NCI-H1930 (cell line): ENCODE data around the gene HACD3.
"Not testable (repeated sequence)": the region's sequence is repeated elsewhere in the genome, so short reads cannot be mapped to it uniquely, and the experiment has no call there.

ENCODE experiments used
- DNase-seq, 2 experiments: peaks; one replicate each; lab custom pipeline; 2025; lab: John Stamatoyannopoulos, UW

HACD3 gene

GRCh38 chr15:65549288-65549687 is 19.0 kb downstream of the HACD3 start:
- DNase-seq = not testable (repeated sequence)

- no peak for DNase-seq
These were observed 20.4 kb downstream of the HACD3 start for GRCh38 chr15:65550681-65551098.

- no peak for DNase-seq
These were observed 20.9 kb downstream of the HACD3 start for GRCh38 chr15:65551183-65551582.

- not testable (repeated sequence) for DNase-seq
These were observed 22.6 kb downstream of the HACD3 start for GRCh38 chr15:65552851-65553250.

- DNase-seq = no peak
These were observed 23.4 kb downstream of the HACD3 start for GRCh38 chr15:65553691-65554090.

- no peak for DNase-seq
These were observed 26.4 kb downstream of the HACD3 start for GRCh38 chr15:65556622-65557021.

- DNase-seq = no peak
These were observed 28.1 kb downstream of the HACD3 start for GRCh38 chr15:65558336-65558735.

GRCh38 chr15:65558997-65559760 is 28.9 kb downstream of the HACD3 start:
- DNase-seq = no peak

GRCh38 chr15:65559941-65560340 is 29.7 kb downstream of the HACD3 start:
- no peak for DNase-seq

- DNase-seq = no peak
These were observed 31.7 kb downstream of the HACD3 start for GRCh38 chr15:65561934-65562333.

GRCh38 chr15:65569728-65570127 is 39.5 kb downstream of the HACD3 start:
- no peak for DNase-seq

GRCh38 chr15:65571971-65572370 is 41.7 kb downstream of the HACD3 start:
- DNase-seq = no peak

GRCh38 chr15:65576664-65577063 is 46.4 kb downstream of the HACD3 start:
- no peak for DNase-seq

- DNase-seq = no peak
These were observed 47.1 kb downstream of the HACD3 start for GRCh38 chr15:65577129-65577996.

GRCh38 chr15:65578904-65579728 is 48.9 kb downstream of the HACD3 start:
- no peak for DNase-seq

- DNase-seq = no peak
These were observed 49.5 kb downstream of the HACD3 start for GRCh38 chr15:65579762-65580161.

GRCh38 chr15:65580287-65580686 is 50.0 kb downstream of the HACD3 start:
- DNase-seq = no peak

GRCh38 chr15:65583701-65584100 is 53.4 kb downstream of the HACD3 start:
- DNase-seq = no peak

GRCh38 chr15:65584241-65584640 is 54.0 kb downstream of the HACD3 start:
- no peak for DNase-seq

GRCh38 chr15:65587094-65587493 is 56.8 kb downstream of the HACD3 start:
- no peak for DNase-seq

- no peak for DNase-seq
These were observed 65.7 kb downstream of the HACD3 start for GRCh38 chr15:65595960-65596359.

GRCh38 chr15:65598468-65598867 is 68.2 kb downstream of the HACD3 start:
- no peak for DNase-seq
